Neural progenitor cell (in vitro differentiated cells): Measurements from ENCODE around the gene ENDOU. TPM values are rescaled to one million over a fixed set of nuclear protein-coding genes. Genes with fewer than 3 reads are reported as not detected.

Experiments used
- DNase-seq: peaks from one replicate; pipeline ENCODE4 v3.0.0-alpha.2; 2016; ENCODE audit warnings: low spot score
- H2AFZ ChIP-seq: fragments of 200-600 bp; sonication (generic); replicated peaks from 2 replicates; pipeline ENCODE4 v1.6.1; 2016; ENCODE audit warnings: antibody characterized with exemption
- H3F3A ChIP-seq: fragments of 200-600 bp; sonication (generic); 2 replicates; pipeline ENCODE4 v1.6.1; 2016; ENCODE audit warnings: antibody characterized with exemption, low read depth
- H3K27ac ChIP-seq: fragments of 200-600 bp; sonication (generic); 2 replicates; pipeline ENCODE4 v1.5.1; 2016; ENCODE audit warnings: mild to moderate bottlenecking
- H3K27me3 ChIP-seq: fragments of 200-600 bp; sonication (generic); 2 replicates; pipeline ENCODE4 v1.6.1; 2016; ENCODE audit warnings: mild to moderate bottlenecking, moderate library complexity
- H3K36me3 ChIP-seq: fragments of 200-600 bp; sonication (generic); 2 replicates; pipeline ENCODE4 v1.5.1; 2016
- H3K4me1 ChIP-seq: fragments of 200-600 bp; sonication (generic); 2 replicates; pipeline ENCODE4 v1.6.1; 2016; ENCODE audit warnings: mixed run types
- H3K4me2 ChIP-seq: fragments of 200-600 bp; sonication (generic); 2 replicates; pipeline ENCODE4 v1.6.1; 2016
- H3K4me3 ChIP-seq: fragments of 200-600 bp; sonication (generic); 2 replicates; pipeline ENCODE4 v1.5.1; 2016
- H3K79me2 ChIP-seq: fragments of 200-600 bp; sonication (generic); 2 replicates; pipeline ENCODE4 v1.6.1; 2016; ENCODE audit warnings: low read depth
- H3K9ac ChIP-seq: fragments of 200-600 bp; sonication (generic); 2 replicates; pipeline ENCODE4 v1.6.1; 2016
- H3K9me3 ChIP-seq: fragments of 200-600 bp; sonication (generic); 2 replicates; pipeline ENCODE4 v1.5.1; 2016; ENCODE audit warnings: low read depth
- H4K20me1 ChIP-seq: fragments of 200-600 bp; sonication (generic); 2 replicates; pipeline ENCODE4 v1.6.1; 2016; ENCODE audit warnings: low read depth
- H3K27ac Mint-ChIP-seq: 3 replicates; pipeline ENCODE4 v1.8.0; 2021; ENCODE audit warnings: mixed read lengths
- H3K27me3 Mint-ChIP-seq: 2 replicates; pipeline ENCODE4 v1.8.0; 2022; ENCODE audit warnings: low read depth, mild to moderate bottlenecking, inconsistent platforms, moderate library complexity, mixed read lengths; ENCODE audit not compliant: insufficient read depth
- H3K36me3 Mint-ChIP-seq: 3 replicates; pipeline ENCODE4 v1.8.0; 2021; ENCODE audit warnings: mixed read lengths
- H3K4me1 Mint-ChIP-seq: 3 replicates; pipeline ENCODE4 v1.8.0; 2021; ENCODE audit warnings: mixed read lengths
- H3K4me3 Mint-ChIP-seq: 3 replicates; pipeline ENCODE4 v1.8.0; 2021; ENCODE audit warnings: mild to moderate bottlenecking, moderate library complexity, mixed read lengths
- H3K9me3 Mint-ChIP-seq: 3 replicates; pipeline ENCODE4 v1.8.0; 2020; ENCODE audit warnings: mixed read lengths
- CTCF ChIP-seq: fragments of 200-600 bp; sonication (generic); IDR thresholded peaks from 2 replicates; pipeline ENCODE4 v1.5.1; 2017; ENCODE audit warnings: antibody characterized with exemption, mild to moderate bottlenecking
- EZH2 ChIP-seq: fragments of 200-600 bp; sonication (generic); IDR thresholded peaks from 2 replicates; pipeline ENCODE4 v1.6.1; 2017; ENCODE audit warnings: antibody characterized with exemption, mild to moderate bottlenecking, moderate library complexity
- EZH2phosphoT487 ChIP-seq: fragments of 200-600 bp; sonication (generic); IDR thresholded peaks from 2 replicates; pipeline ENCODE4 v1.6.1; 2017; ENCODE audit warnings: antibody characterized with exemption
- total RNA-seq: library from RNA; depleted of rRNA; stranded (reverse); fragments of >200 nt; gene quantifications from 2 replicates; pipeline ENCODE4 v1.2.3, GENCODE V29; 2015; ENCODE audit warnings: low replicate concordance

The ENDOU gene
- total RNA-seq, 1 donor from 2014 or later: not detected

DNA sequence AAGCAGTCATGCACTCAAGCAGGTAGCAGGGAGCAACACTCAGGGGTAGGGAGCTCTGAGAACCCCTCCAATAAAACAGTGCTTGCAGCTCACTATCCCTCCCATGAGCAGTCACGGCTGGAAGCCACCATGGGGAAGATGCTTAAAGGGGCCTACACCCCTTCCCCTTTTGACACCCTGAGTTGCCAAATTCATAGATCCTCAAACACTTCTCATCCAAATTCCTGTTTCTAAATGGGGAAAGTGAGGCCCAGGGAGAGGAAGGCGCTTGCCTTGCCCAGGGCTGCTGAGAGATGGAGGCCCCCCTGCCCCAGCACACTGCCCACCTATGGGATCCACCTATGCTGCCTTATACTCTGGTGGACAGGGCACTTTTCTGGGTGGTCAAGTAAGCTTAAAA lies 7.2 kb upstream of the ENDOU start:
- H4K20me1 ChIP-seq: no peaks in the 10 kb centered on the region
- H3K79me2 ChIP-seq: no peaks in the 10 kb centered on the region
- Mint-ChIP-seq H3K27me3 (peaks cover 6% of the 10 kb centered on the region), H3K36me3 (no peaks in the 10 kb centered on the region), H3K4me1 (peaks cover 24% of the 10 kb centered on the region), H3K27ac (peak overlapping the region; percentile 6), H3K4me3 (no peak overlapping the region), H3K9me3 (no peaks in the 10 kb centered on the region)
- no peaks in the 10 kb centered on the region for H3K36me3 ChIP-seq
- H2AFZ ChIP-seq: no peak overlapping the region
- H3K4me3 ChIP-seq: no peak overlapping the region
- no peak overlapping the region for H3K27ac ChIP-seq
- no peak overlapping the region for H3K9ac ChIP-seq
- H3K4me1 ChIP-seq: peaks cover 13% of the 10 kb centered on the region
- TF ChIP-seq EZH2 (no peak), CTCF (no peak), EZH2phosphoT487 (no peak)
- H3K27me3 ChIP-seq: no peaks in the 10 kb centered on the region
- H3K9me3 ChIP-seq: no peaks in the 10 kb centered on the region
- DNase-seq: no peak
- H3K4me2 ChIP-seq: no peak overlapping the region
- no peaks in the 10 kb centered on the region for H3F3A ChIP-seq

GRCh38 chr12:47731723-47732122 lies 6.4 kb upstream of the ENDOU start:
- no peak overlapping the region for H3K9ac ChIP-seq
- H3K4me3 ChIP-seq: no peak overlapping the region
- no peaks in the 10 kb centered on the region for H4K20me1 ChIP-seq
- H3K27ac Mint-ChIP-seq: no peak overlapping the region
- no peak overlapping the region for H3K27ac ChIP-seq
- no peak overlapping the region for H2AFZ ChIP-seq
- H3K4me2 ChIP-seq: no peak overlapping the region
- H3F3A ChIP-seq: no peaks in the 10 kb centered on the region
- TF ChIP-seq CTCF: no peak
- TF ChIP-seq EZH2phosphoT487: no peak
- no peak for TF ChIP-seq EZH2
- DNase-seq: no peak
- H3K4me1 Mint-ChIP-seq: peaks cover 20% of the 10 kb centered on the region
- H3K36me3 ChIP-seq: no peaks in the 10 kb centered on the region
- no peaks in the 10 kb centered on the region for H3K36me3 Mint-ChIP-seq
- peaks cover 2% of the 10 kb centered on the region for H3K27me3 Mint-ChIP-seq
- no peaks in the 10 kb centered on the region for H3K9me3 Mint-ChIP-seq
- H3K4me3 Mint-ChIP-seq: no peak overlapping the region
- no peaks in the 10 kb centered on the region for H3K9me3 ChIP-seq
- no peaks in the 10 kb centered on the region for H3K27me3 ChIP-seq
- no peaks in the 10 kb centered on the region for H3K79me2 ChIP-seq
- H3K4me1 ChIP-seq: peaks cover 13% of the 10 kb centered on the region

DNA sequence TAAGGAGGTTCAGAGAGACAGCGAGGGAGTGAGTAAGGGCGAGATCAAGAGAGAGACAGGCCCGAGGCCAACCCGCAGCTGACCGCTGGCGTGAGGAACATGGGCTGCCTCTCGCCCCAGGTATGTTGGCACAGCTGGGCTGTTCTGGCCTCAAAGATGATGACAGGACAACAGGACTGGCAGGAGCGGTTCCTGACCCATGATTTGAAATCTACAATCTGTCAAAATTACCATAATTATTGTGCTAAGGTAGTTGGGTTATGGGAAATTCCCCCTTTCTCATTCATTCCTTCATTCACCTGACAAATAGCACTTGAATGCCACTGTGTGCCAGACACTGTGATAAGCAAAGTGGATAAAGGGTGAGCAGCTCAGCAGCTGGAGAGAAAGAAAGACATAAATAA lies 5.1 kb upstream of the ENDOU start:
- Mint-ChIP-seq H3K9me3 (no peaks in the 10 kb centered on the region), H3K36me3 (no peaks in the 10 kb centered on the region)

More for the DNA sequence above, 5.1 kb upstream of the ENDOU start:
- Histone ChIP-seq H3F3A (no peaks in the 10 kb centered on the region), H3K27me3 (no peaks in the 10 kb centered on the region), H3K4me1 (peaks cover 10% of the 10 kb centered on the region), H3K4me2 (no peak overlapping the region), H2AFZ (no peak overlapping the region), H3K79me2 (no peaks in the 10 kb centered on the region), H4K20me1 (no peaks in the 10 kb centered on the region), H3K9me3 (no peaks in the 10 kb centered on the region), H3K27ac (no peak overlapping the region), H3K4me3 (no peak overlapping the region), H3K36me3 (no peaks in the 10 kb centered on the region), H3K9ac (no peak overlapping the region)
- H3K4me1 Mint-ChIP-seq: peaks cover 13% of the 10 kb centered on the region
- no peak for TF ChIP-seq EZH2phosphoT487
- no peak for TF ChIP-seq EZH2
- TF ChIP-seq CTCF: no peak
- no peak for DNase-seq
- peaks cover 2% of the 10 kb centered on the region for H3K27me3 Mint-ChIP-seq
- no peak overlapping the region for H3K4me3 Mint-ChIP-seq
- H3K27ac Mint-ChIP-seq: no peak overlapping the region
